HL-60 (cell line): Measurements from ENCODE around the gene DIS3L.

Experiments
- DNase-seq, 2 experiments: peaks; one replicate each; pipeline ENCODE4 v3.0.0-alpha.2; 2010 to 2020; ENCODE audit warnings: low read depth in 1 of 2, low spot score in 1 of 2
- H3K27ac ChIP-seq: fragments of 250-450 bp; sonication (Bioruptor Pico); replicated peaks from 2 replicates; pipeline ENCODE4 v1.5.1; 2020; ENCODE audit warnings: mild to moderate bottlenecking, moderate library complexity
- H3K27me3 ChIP-seq: fragments of 250-450 bp; sonication (Bioruptor Pico); 2 replicates; pipeline ENCODE4 v1.5.1; 2021; ENCODE audit warnings: mild to moderate bottlenecking, moderate library complexity; ENCODE audit not compliant: insufficient read depth, poor library complexity, severe bottlenecking
- H3K4me3 ChIP-seq: replicated peaks from 2 replicates; pipeline ENCODE4 v1.5.1; 2011; ENCODE audit warnings: mild to moderate bottlenecking, control low read depth, low read length; ENCODE audit not compliant: insufficient read depth
- GABPA ChIP-seq: IDR thresholded peaks from 2 replicates; pipeline ENCODE4 v1.6.1; 2012; ENCODE audit warnings: low read depth
- POLR2AphosphoS5 ChIP-seq: IDR thresholded peaks from 2 replicates; pipeline ENCODE4 v1.6.1; 2012; ENCODE audit warnings: low read depth
- REST ChIP-seq: IDR thresholded peaks from 2 replicates; pipeline ENCODE4 v1.6.1; 2012; ENCODE audit warnings: low read depth; ENCODE audit not compliant: insufficient replicate concordance
- SPI1 ChIP-seq: IDR thresholded peaks from 2 replicates; pipeline ENCODE4 v1.6.1; 2012; ENCODE audit warnings: low read depth, mild to moderate bottlenecking, borderline replicate concordance
- TF ChIP-seq, protein P1 (sequence below): IDR thresholded peaks from one replicate; pipeline ENCODE4 v1.5.1; 2011; ENCODE audit warnings: low read length, control low read depth, inconsistent platforms; ENCODE audit not compliant: insufficient read depth

DIS3L gene

DNA sequence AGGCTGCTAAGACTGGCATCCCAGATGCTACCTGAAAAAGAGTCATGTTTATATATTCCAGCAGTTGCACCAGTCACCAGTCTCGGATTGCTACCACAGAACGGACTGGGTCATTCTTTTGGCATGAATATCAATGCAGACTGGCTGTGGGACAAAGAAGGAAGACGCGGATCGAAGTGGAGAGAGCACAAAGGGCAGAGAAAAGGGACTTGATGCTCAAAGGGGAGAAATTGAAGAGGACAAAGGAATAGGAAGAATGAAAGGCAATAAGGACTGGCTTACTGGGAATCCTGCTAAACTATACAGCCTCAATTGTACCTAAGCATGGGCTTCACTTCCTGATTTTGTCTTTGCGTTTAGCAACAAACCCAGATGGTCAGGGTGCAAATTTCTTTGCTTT is 15.3 kb upstream of the DIS3L start:
- H3K4me3 ChIP-seq, result no peak overlapping the region
- no peak overlapping the region for H3K27ac ChIP-seq
- no peak for DNase-seq
- TF ChIP-seq POLR2AphosphoS5 (no peak), REST (no peak), GABPA (no peak), SPI1 (no peak)
- TF ChIP-seq, protein P1, sequence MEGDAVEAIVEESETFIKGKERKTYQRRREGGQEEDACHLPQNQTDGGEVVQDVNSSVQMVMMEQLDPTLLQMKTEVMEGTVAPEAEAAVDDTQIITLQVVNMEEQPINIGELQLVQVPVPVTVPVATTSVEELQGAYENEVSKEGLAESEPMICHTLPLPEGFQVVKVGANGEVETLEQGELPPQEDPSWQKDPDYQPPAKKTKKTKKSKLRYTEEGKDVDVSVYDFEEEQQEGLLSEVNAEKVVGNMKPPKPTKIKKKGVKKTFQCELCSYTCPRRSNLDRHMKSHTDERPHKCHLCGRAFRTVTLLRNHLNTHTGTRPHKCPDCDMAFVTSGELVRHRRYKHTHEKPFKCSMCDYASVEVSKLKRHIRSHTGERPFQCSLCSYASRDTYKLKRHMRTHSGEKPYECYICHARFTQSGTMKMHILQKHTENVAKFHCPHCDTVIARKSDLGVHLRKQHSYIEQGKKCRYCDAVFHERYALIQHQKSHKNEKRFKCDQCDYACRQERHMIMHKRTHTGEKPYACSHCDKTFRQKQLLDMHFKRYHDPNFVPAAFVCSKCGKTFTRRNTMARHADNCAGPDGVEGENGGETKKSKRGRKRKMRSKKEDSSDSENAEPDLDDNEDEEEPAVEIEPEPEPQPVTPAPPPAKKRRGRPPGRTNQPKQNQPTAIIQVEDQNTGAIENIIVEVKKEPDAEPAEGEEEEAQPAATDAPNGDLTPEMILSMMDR, result no peak
- no peaks in the 10 kb centered on the region for H3K27me3 ChIP-seq

- Histone ChIP-seq H3K27ac (no peak overlapping the region), H3K27me3 (no peaks in the 10 kb centered on the region), H3K4me3 (no peak overlapping the region)
- no peak for DNase-seq
- no peak for TF ChIP-seq GABPA
- TF ChIP-seq SPI1, result no peak
- no peak for TF ChIP-seq REST
- TF ChIP-seq POLR2AphosphoS5, result no peak
- TF ChIP-seq, protein P1, result no peak
Observed at GRCh38 chr15:66278671-66279070, 14.7 kb upstream of the DIS3L start.

GRCh38 chr15:66284271-66284670 is 9.1 kb upstream of the DIS3L start:
- DNase-seq, result no peak
- TF ChIP-seq, protein P1, result no peak
- no peak for TF ChIP-seq GABPA
- no peak for TF ChIP-seq SPI1
- TF ChIP-seq REST, result no peak
- TF ChIP-seq POLR2AphosphoS5, result no peak
- Histone ChIP-seq H3K4me3 (no peak overlapping the region), H3K27ac (no peak overlapping the region), H3K27me3 (no peaks in the 10 kb centered on the region)
